H9 (cell line): ENCODE data around the gene NHSL1. TPM values are rescaled to one million over a fixed set of nuclear protein-coding genes. Genes with fewer than 3 reads are reported as not detected.

Experiments
- DNase-seq: peaks from one replicate; pipeline ENCODE4 v3.0.0-alpha.2; 2017
- H2AFZ ChIP-seq: one replicate; pipeline ENCODE4 v1.6.1; 2013; ENCODE audit warnings: mild to moderate bottlenecking, low read length, control low read depth, moderate library complexity
- H2AK5ac ChIP-seq: 2 replicates; pipeline ENCODE4 v1.6.1; 2013; ENCODE audit warnings: low read length, control low read depth, mixed read lengths; ENCODE audit not compliant: insufficient read length
- H2BK120ac ChIP-seq: one replicate; pipeline ENCODE4 v1.6.1; 2013; ENCODE audit warnings: low read depth, mild to moderate bottlenecking, low read length, control low read depth, inconsistent platforms; ENCODE audit not compliant: poor library complexity, severe bottlenecking
- H2BK12ac ChIP-seq: 2 replicates; pipeline ENCODE4 v1.6.1; 2013; ENCODE audit warnings: low read length, control low read depth, mixed read lengths, low read depth; ENCODE audit not compliant: insufficient read length
- H2BK15ac ChIP-seq: 2 replicates; pipeline ENCODE4 v1.6.1; 2013; ENCODE audit warnings: low read depth, low read length, control low read depth
- H2BK20ac ChIP-seq: one replicate; pipeline ENCODE4 v1.6.1; 2013; ENCODE audit warnings: low read depth, mild to moderate bottlenecking, low read length, control low read depth, inconsistent platforms; ENCODE audit not compliant: poor library complexity, severe bottlenecking
- H2BK5ac ChIP-seq: 2 replicates; pipeline ENCODE4 v1.6.1; 2013; ENCODE audit warnings: low read length, control low read depth, mixed read lengths; ENCODE audit not compliant: insufficient read length
- H3K14ac ChIP-seq: 2 replicates; pipeline ENCODE4 v1.6.1; 2013; ENCODE audit warnings: low read length, control low read depth; ENCODE audit not compliant: insufficient read depth
- H3K18ac ChIP-seq: 2 replicates; pipeline ENCODE4 v1.6.1; 2013; ENCODE audit warnings: low read depth, mild to moderate bottlenecking, mixed read lengths, low read length, control low read depth; ENCODE audit not compliant: insufficient read length
- H3K23ac ChIP-seq: 2 replicates; pipeline ENCODE4 v1.6.1; 2013; ENCODE audit warnings: low read length, control low read depth, mixed read lengths, low read depth; ENCODE audit not compliant: insufficient read length
- H3K23me2 ChIP-seq: 2 replicates; pipeline ENCODE4 v1.6.1; 2013; ENCODE audit warnings: low read depth, mild to moderate bottlenecking, mixed read lengths, low read length, control low read depth; ENCODE audit not compliant: insufficient read length, poor library complexity, severe bottlenecking
- H3K27ac ChIP-seq: 2 replicates; pipeline ENCODE4 v1.5.1; 2013; ENCODE audit warnings: low read length, control low read depth, mixed read lengths, low read depth; ENCODE audit not compliant: insufficient read length
- H3K27me3 ChIP-seq: 2 replicates; pipeline ENCODE4 v1.6.1; 2013; ENCODE audit warnings: low read length, control low read depth, inconsistent platforms; ENCODE audit not compliant: insufficient read depth
- H3K4ac ChIP-seq: 2 replicates; pipeline ENCODE4 v1.6.1; 2013; ENCODE audit warnings: low read depth, mild to moderate bottlenecking, control low read depth, inconsistent platforms, low read length, moderate library complexity
- H3K4me1 ChIP-seq: 2 replicates; pipeline ENCODE4 v1.6.1; 2013; ENCODE audit warnings: low read length, control low read depth, inconsistent platforms; ENCODE audit not compliant: insufficient read depth
- H3K4me2 ChIP-seq: 2 replicates; pipeline ENCODE4 v1.6.1; 2013; ENCODE audit warnings: low read length, control low read depth, mixed read lengths; ENCODE audit not compliant: insufficient read length, insufficient read depth
- H3K56ac ChIP-seq: 2 replicates; pipeline ENCODE4 v1.6.1; 2013; ENCODE audit warnings: low read depth, mild to moderate bottlenecking, mixed read lengths, low read length, control low read depth; ENCODE audit not compliant: insufficient read length
- H3K79me1 ChIP-seq: 2 replicates; pipeline ENCODE4 v1.6.1; 2013; ENCODE audit warnings: low read depth, mild to moderate bottlenecking, moderate library complexity, low read length, control low read depth, inconsistent platforms; ENCODE audit not compliant: insufficient read depth, poor library complexity, severe bottlenecking
- H3K79me2 ChIP-seq: 2 replicates; pipeline ENCODE4 v1.6.1; 2013; ENCODE audit warnings: low read length, control low read depth, inconsistent platforms; ENCODE audit not compliant: insufficient read depth
- H3K9ac ChIP-seq: 2 replicates; pipeline ENCODE4 v1.6.1; 2013; ENCODE audit warnings: low read length, control low read depth, mixed read lengths; ENCODE audit not compliant: insufficient read length; ENCODE audit errors: extremely low read depth
- H3K9me3 ChIP-seq: one replicate; pipeline ENCODE4 v1.6.1; 2013; ENCODE audit warnings: low read depth, low read length, inconsistent platforms; ENCODE audit not compliant: control insufficient read depth
- H3T11ph ChIP-seq: one replicate; pipeline ENCODE4 v1.6.1; 2013; ENCODE audit warnings: mild to moderate bottlenecking, low read length, control low read depth, inconsistent platforms
- H4K20me1 ChIP-seq: one replicate; pipeline ENCODE4 v1.6.1; 2013; ENCODE audit not compliant: control insufficient read depth, insufficient read length, insufficient read depth
- H4K5ac ChIP-seq: 2 replicates; pipeline ENCODE4 v1.6.1; 2013; ENCODE audit warnings: low read depth, mild to moderate bottlenecking, mixed read lengths, low read length, control low read depth; ENCODE audit not compliant: insufficient read length
- H4K8ac ChIP-seq: replicated peaks from 2 replicates; pipeline ENCODE4 v1.6.1; 2013; ENCODE audit warnings: low read length, control low read depth, mixed read lengths, low read depth; ENCODE audit not compliant: insufficient read length
- H4K91ac ChIP-seq: 2 replicates; pipeline ENCODE4 v1.6.1; 2013; ENCODE audit warnings: low read depth, mild to moderate bottlenecking, moderate library complexity, mixed read lengths, low read length, control low read depth; ENCODE audit not compliant: insufficient read length
- H3K27ac Mint-ChIP-seq, 3 experiments: 2 replicates in 2 of 3; 3 replicates in 1 of 3; pipeline ENCODE4 v1.8.0; 2020 to 2021; ENCODE audit warnings: mixed read lengths in 3 of 3, mild to moderate bottlenecking in 1 of 3, moderate library complexity in 1 of 3
- H3K27me3 Mint-ChIP-seq: 2 replicates; pipeline ENCODE4 v1.8.0; 2021; ENCODE audit warnings: low read depth, mild to moderate bottlenecking, moderate library complexity, mixed read lengths
- H3K36me3 Mint-ChIP-seq, 3 experiments: 2 replicates in 2 of 3; 3 replicates in 1 of 3; pipeline ENCODE4 v1.8.0; 2020 to 2021; ENCODE audit warnings: low read depth in 3 of 3, mixed read lengths in 3 of 3; ENCODE audit not compliant: insufficient read depth in 1 of 3
- H3K4me1 Mint-ChIP-seq, 2 experiments: 2 replicates each; pipeline ENCODE4 v1.8.0; 2020; ENCODE audit warnings: mixed read lengths in 2 of 2
- H3K4me3 Mint-ChIP-seq, 2 experiments: 2 replicates in 1 of 2; 3 replicates in 1 of 2; pipeline ENCODE4 v1.8.0; 2020 to 2021; ENCODE audit warnings: mild to moderate bottlenecking in 2 of 2, mixed read lengths in 2 of 2, moderate library complexity in 1 of 2
- H3K9me3 Mint-ChIP-seq, 2 experiments: 2 replicates in 1 of 2; 3 replicates in 1 of 2; pipeline ENCODE4 v1.8.0; 2020; ENCODE audit warnings: mild to moderate bottlenecking in 2 of 2, mixed read lengths in 2 of 2, moderate library complexity in 1 of 2
- WGBS: extraction: QIAGEN DNeasy Blood & Tissue Kit; methylation state at CpG from one replicate; pipeline ENCODE4 v1.1.7; 2013; ENCODE audit warnings: missing lambda C conversion rate, low lambda C conversion rate, mixed read lengths; ENCODE audit not compliant: insufficient read length; ENCODE audit errors: extremely low coverage; 5-methylcytosine and 5-hydroxymethylcytosine counted together
- total RNA-seq: library from RNA; stranded (reverse); gene quantifications from 2 replicates; pipeline ENCODE4 v1.2.1, GENCODE V29; 2021
- TF ChIP-seq, protein P1 (sequence below): fragments of 200-600 bp; sonication (generic); conservative IDR thresholded peaks from 3 replicates; pipeline ENCODE4 v1.8.0; 2021; ENCODE audit warnings: antibody characterized with exemption, mild to moderate bottlenecking

NHSL1 gene
- total RNA-seq, 1 experiment from 2014 or later, result 28.7 TPM

GRCh38 chr6:138403324-138403800 is 95.9 kb downstream of the NHSL1 start:
- no peaks in the 10 kb centered on the region; a peak in 1 of 5 replicates for H3K9me3 Mint-ChIP-seq
- Histone ChIP-seq H2BK120ac (no peak overlapping the region), H3K79me2 (no peaks in the 10 kb centered on the region), H2AFZ (no peak overlapping the region), H2BK15ac (no peak overlapping the region), H3K9ac (peak overlapping the region; percentile 21), H3K23ac (no peak overlapping the region), H4K91ac (no peak overlapping the region), H3K23me2 (peaks cover 17% of the 10 kb centered on the region), H3K14ac (peak overlapping the region; percentile 6; the same call in 1 of the 2 replicates), H3K4me2 (peak overlapping the region; percentile 45), H4K5ac (no peak overlapping the region), H2BK12ac (no peak overlapping the region), H2BK5ac (no peak overlapping the region), H3K27ac (no peak overlapping the region), H3K4ac (no peak overlapping the region), H2BK20ac (no peak overlapping the region), H3K79me1 (no peaks in the 10 kb centered on the region), H4K8ac (no peak overlapping the region), H3K4me1 (no peaks in the 10 kb centered on the region), H3K9me3 (no peaks in the 10 kb centered on the region), H3K27me3 (no peaks in the 10 kb centered on the region), H4K20me1 (no peaks in the 10 kb centered on the region), H3K56ac (no peak overlapping the region), H3K18ac (peak overlapping the region; percentile 59), H2AK5ac (no peak overlapping the region), H3T11ph (no peak overlapping the region)
- H3K4me1 Mint-ChIP-seq, result peaks cover 4 to 12% of the 10 kb centered on the region in 2 experiments
- peaks cover 2 to 27% (median 25%) of the 10 kb centered on the region in 3 experiments; a peak in 6 of 7 replicates for H3K36me3 Mint-ChIP-seq
- H3K27me3 Mint-ChIP-seq, result no peaks in the 10 kb centered on the region; the same call in 1 of the 2 replicates
- H3K27ac Mint-ChIP-seq, result peak overlapping the region in 1 of 3 experiments; percentile 85; a peak in 2 of 7 replicates
- peak overlapping the region; percentile 85 to 90 for H3K4me3 Mint-ChIP-seq
- WGBS, result no CpG with 5 or more reads among the region's 30 CpGs
- peak; percentile 51 for DNase-seq
- TF ChIP-seq, protein P1, sequence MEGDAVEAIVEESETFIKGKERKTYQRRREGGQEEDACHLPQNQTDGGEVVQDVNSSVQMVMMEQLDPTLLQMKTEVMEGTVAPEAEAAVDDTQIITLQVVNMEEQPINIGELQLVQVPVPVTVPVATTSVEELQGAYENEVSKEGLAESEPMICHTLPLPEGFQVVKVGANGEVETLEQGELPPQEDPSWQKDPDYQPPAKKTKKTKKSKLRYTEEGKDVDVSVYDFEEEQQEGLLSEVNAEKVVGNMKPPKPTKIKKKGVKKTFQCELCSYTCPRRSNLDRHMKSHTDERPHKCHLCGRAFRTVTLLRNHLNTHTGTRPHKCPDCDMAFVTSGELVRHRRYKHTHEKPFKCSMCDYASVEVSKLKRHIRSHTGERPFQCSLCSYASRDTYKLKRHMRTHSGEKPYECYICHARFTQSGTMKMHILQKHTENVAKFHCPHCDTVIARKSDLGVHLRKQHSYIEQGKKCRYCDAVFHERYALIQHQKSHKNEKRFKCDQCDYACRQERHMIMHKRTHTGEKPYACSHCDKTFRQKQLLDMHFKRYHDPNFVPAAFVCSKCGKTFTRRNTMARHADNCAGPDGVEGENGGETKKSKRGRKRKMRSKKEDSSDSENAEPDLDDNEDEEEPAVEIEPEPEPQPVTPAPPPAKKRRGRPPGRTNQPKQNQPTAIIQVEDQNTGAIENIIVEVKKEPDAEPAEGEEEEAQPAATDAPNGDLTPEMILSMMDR, result peak; percentile 18; the same call in 2 of the 3 replicates
